Measurements from ENCODE around the gene C1orf167.

C1orf167 gene

GRCh38 chr1:11833497-11833896, 71.5 kb downstream of the C1orf167 start:
- TF ChIP-seq CEBPB (IDR thresholded peaks at IDR 0.05) (no peak), REST (IDR thresholded peaks at IDR 0.05; ENCODE audit: low read depth) (no peak), TEAD4 (IDR thresholded peaks at IDR 0.05) (no peak), USF1 (IDR thresholded peaks at IDR 0.05) (no peak), YY1 (IDR thresholded peaks at IDR 0.05; ENCODE audit: low read depth) (no peak), FOXM1 (IDR thresholded peaks at IDR 0.05; ENCODE audit: borderline replicate concordance, low read depth) (no peak), MAX (IDR thresholded peaks at IDR 0.05) (no peak), EGR1 (IDR thresholded peaks at IDR 0.05) (no peak), RAD21 (IDR thresholded peaks at IDR 0.05; ENCODE audit: low read depth) (no peak), CREB1 (IDR thresholded peaks at IDR 0.05; ENCODE audit: low read depth) (no peak), EP300 (IDR thresholded peaks at IDR 0.05; ENCODE audit: borderline replicate concordance) (no peak), TAF1 (IDR thresholded peaks at IDR 0.05; ENCODE audit: low read depth) (no peak), ZBTB7A (IDR thresholded peaks at IDR 0.05; ENCODE audit: low read depth) (no peak), TCF12 (IDR thresholded peaks at IDR 0.05; ENCODE audit: low read depth) (no peak), NFIC (IDR thresholded peaks at IDR 0.05) (no peak)

- no peak for TF ChIP-seq EGR1 (IDR thresholded peaks at IDR 0.05)
- no peak for TF ChIP-seq TEAD4 (IDR thresholded peaks at IDR 0.05)
- no peak for TF ChIP-seq CEBPB (IDR thresholded peaks at IDR 0.05)
- no peak for TF ChIP-seq RAD21 (IDR thresholded peaks at IDR 0.05; ENCODE audit: low read depth)
- TF ChIP-seq TAF1 (IDR thresholded peaks at IDR 0.05; ENCODE audit: low read depth): no peak
- TF ChIP-seq MAX (IDR thresholded peaks at IDR 0.05): no peak
- TF ChIP-seq YY1 (IDR thresholded peaks at IDR 0.05; ENCODE audit: low read depth): no peak
- TF ChIP-seq REST (IDR thresholded peaks at IDR 0.05; ENCODE audit: low read depth): no peak
- TF ChIP-seq NFIC (IDR thresholded peaks at IDR 0.05): no peak
Measured at GRCh38 chr1:11833900-11834299, 71.9 kb downstream of the C1orf167 start.

GRCh38 chr1:11835441-11836225, 73.6 kb downstream of the C1orf167 start:
- TF ChIP-seq TEAD4 (IDR thresholded peaks at IDR 0.05): no peak
- no peak for TF ChIP-seq EP300 (IDR thresholded peaks at IDR 0.05; ENCODE audit: borderline replicate concordance)
- no peak for TF ChIP-seq TCF12 (IDR thresholded peaks at IDR 0.05; ENCODE audit: low read depth)
- TF ChIP-seq USF1 (IDR thresholded peaks at IDR 0.05): no peak
- TF ChIP-seq ZBTB7A (IDR thresholded peaks at IDR 0.05; ENCODE audit: low read depth): no peak
- TF ChIP-seq RAD21 (IDR thresholded peaks at IDR 0.05; ENCODE audit: low read depth): no peak
- no peak for TF ChIP-seq MAX (IDR thresholded peaks at IDR 0.05)
- TF ChIP-seq NFIC (IDR thresholded peaks at IDR 0.05): no peak
- no peak for TF ChIP-seq CEBPB (IDR thresholded peaks at IDR 0.05)
- no peak for TF ChIP-seq REST (IDR thresholded peaks at IDR 0.05; ENCODE audit: low read depth)
- no peak for TF ChIP-seq YY1 (IDR thresholded peaks at IDR 0.05; ENCODE audit: low read depth)
- TF ChIP-seq EGR1 (IDR thresholded peaks at IDR 0.05): no peak

All from Ishikawa (cell line).